Tibial nerve (tissue), 4 donors: ENCODE measurements around the gene GLIS2. TPM values are rescaled to one million over a fixed set of nuclear protein-coding genes. Genes with fewer than 3 reads are reported as not detected.
A peak's percentile ranks its signal among the peaks of the same experiment; 100 is the strongest.

ENCODE experiments used
- DNase-seq, 2 donors: peaks; one replicate each; pipeline ENCODE4 v3.0.0-alpha.2; 2019; ENCODE audit warnings: low spot score in 2 of 2
- H3K27ac ChIP-seq, 4 donors: fragments of 200-600 bp; sonication (generic) in 3 of 4; one replicate each; pipeline ENCODE4 v1.5.1; 2017 to 2019; ENCODE audit warnings: mild to moderate bottlenecking in 1 of 4
- H3K27me3 ChIP-seq, 2 donors: fragments of 200-600 bp; sonication (generic) in 1 of 2; one replicate each; pipeline versions ENCODE4 v1.5.1 to v1.6.0; 2017 to 2019
- H3K36me3 ChIP-seq, 3 donors: fragments of 200-600 bp; sonication (generic); one replicate each; pipeline ENCODE4 v1.5.1; 2018 to 2019
- H3K4me1 ChIP-seq, 4 donors: fragments of 200-600 bp; sonication (generic) in 3 of 4; one replicate each; pipeline ENCODE4 v1.5.1; 2017 to 2019
- H3K4me3 ChIP-seq, 4 donors: fragments of 200-600 bp; sonication (generic) in 3 of 4; one replicate each; pipeline ENCODE4 v1.5.1; 2017 to 2019; ENCODE audit warnings: mild to moderate bottlenecking in 1 of 4, moderate library complexity in 1 of 4
- H3K9me3 ChIP-seq, 4 donors: fragments of 200-600 bp; sonication (generic) in 3 of 4; one replicate each; pipeline ENCODE4 v1.5.1; 2017 to 2019
- CTCF ChIP-seq, 5 experiments: fragments of 200-600 bp in 3 of 5; fragments of 450-650 bp in 2 of 5; sonication (generic) in 3 of 5; IDR thresholded peaks; one replicate each; pipeline ENCODE4 v1.5.1; 2016 to 2019; ENCODE audit warnings: antibody characterized with exemption in 5 of 5, mild to moderate bottlenecking in 3 of 5, moderate library complexity in 2 of 5
- EP300 ChIP-seq, 2 donors: sonication (generic); formaldehyde crosslinking; IDR thresholded peaks; one replicate each; pipeline ENCODE4 v1.6.1; 2017; ENCODE audit warnings: antibody characterized with exemption in 2 of 2, mild to moderate bottlenecking in 1 of 2
- POLR2A ChIP-seq, 2 donors: fragments of 450-650 bp; IDR thresholded peaks; one replicate each; pipeline ENCODE4 v1.6.1; 2017; ENCODE audit warnings: antibody characterized with exemption in 2 of 2, mild to moderate bottlenecking in 2 of 2, moderate library complexity in 2 of 2
- WGBS, 2 donors: methylation state at CpG; one replicate each; pipeline ENCODE4 v1.1.5; 2018; 5-methylcytosine and 5-hydroxymethylcytosine counted together
- total RNA-seq, 4 donors: library from RNA; depleted of rRNA; stranded (reverse); fragments of >200 nt; gene quantifications; one replicate each; pipeline ENCODE4 v1.1.0, GENCODE V29; 2016

The GLIS2 gene
- total RNA-seq, 4 donors from 2014 or later: 9.0 to 11.1 (median 10.8) TPM

- WGBS, 2 donors: 31 to 34% methylated on average over 24 of the region's 24 CpGs
- H3K27me3 ChIP-seq: no peaks in the 10 kb centered on the region
- H3K36me3 ChIP-seq: peaks cover 0 to 21% (median 0%) of the 10 kb centered on the region in 3 donors
- no peak for TF ChIP-seq POLR2A (IDR thresholded peaks at IDR 0.05)
- TF ChIP-seq CTCF (IDR thresholded peaks at IDR 0.05): no peak
- H3K4me3 ChIP-seq: peak overlapping the region; percentile 71 to 98 (median 84)
- no peak for DNase-seq
- no peaks in the 10 kb centered on the region for H3K9me3 ChIP-seq
- peak overlapping the region; percentile 82 to 93 (median 88) for H3K27ac ChIP-seq
- peaks cover 0 to 58% (median 26%) of the 10 kb centered on the region in 4 donors for H3K4me1 ChIP-seq
Measured at GRCh38 chr16:4350365-4350786, 34.5 kb downstream of the GLIS2 start.

- Histone ChIP-seq H3K27ac (peak within 1 kb of the TSS; percentile 82 to 93 (median 88)), H3K4me1 (peaks cover 0 to 52% (median 25%) of the 10 kb centered on the region in 4 donors), H3K9me3 (no peaks in the 10 kb centered on the region), H3K4me3 (peak within 1 kb of the TSS; percentile 71 to 98 (median 84)), H3K27me3 (no peaks in the 10 kb centered on the region), H3K36me3 (peaks cover 0 to 21% (median 0%) of the 10 kb centered on the region in 3 donors)
- TF ChIP-seq CTCF (IDR thresholded peaks at IDR 0.05) (peak in 3 of 5 experiments; percentile 21 to 34 (median 24)), POLR2A (IDR thresholded peaks at IDR 0.05) (peak in 1 of 2 donors; percentile 54), EP300 (IDR thresholded peaks at IDR 0.05) (peak in 1 of 2 donors; percentile 69)
- WGBS, 2 donors: 1 to 2% methylated on average over 50 to 78 of the region's 81 CpGs
- peak; percentile 93 to 94 for DNase-seq
Measured at GRCh38 chr16:4350787-4351659, 35.2 kb downstream of the GLIS2 start, which contains the start of gene PAM16. TSS of gene PAM16 (minus strand) at chr16:4351321. CDS start at chr16:4351234, 87 bp downstream.

GRCh38 chr16:4351880-4352279 is 36.0 kb downstream of the GLIS2 start:
- Histone ChIP-seq H3K36me3 (peaks cover 0 to 26% (median 0%) of the 10 kb centered on the region in 3 donors), H3K4me1 (peaks cover 0 to 43% (median 22%) of the 10 kb centered on the region in 4 donors), H3K27ac (peak overlapping the region in 2 of 4 donors; percentile 5 to 93), H3K4me3 (no peak overlapping the region), H3K27me3 (no peaks in the 10 kb centered on the region), H3K9me3 (no peaks in the 10 kb centered on the region)
- WGBS, 2 donors: 79 to 82% methylated on average over 7 of the region's 7 CpGs
- TF ChIP-seq CTCF (IDR thresholded peaks at IDR 0.05) (no peak), EP300 (IDR thresholded peaks at IDR 0.05) (no peak), POLR2A (IDR thresholded peaks at IDR 0.05) (no peak)
- no peak for DNase-seq

- 85 to 88% methylated on average over 5 of the region's 5 CpGs for WGBS, 2 donors
- Histone ChIP-seq H3K9me3 (no peaks in the 10 kb centered on the region), H3K36me3 (peaks cover 0 to 33% (median 0%) of the 10 kb centered on the region in 3 donors), H3K4me3 (no peak overlapping the region), H3K4me1 (peaks cover 0 to 33% (median 16%) of the 10 kb centered on the region in 4 donors), H3K27ac (no peak overlapping the region), H3K27me3 (no peaks in the 10 kb centered on the region)
- no peak for DNase-seq
- no peak for TF ChIP-seq POLR2A (IDR thresholded peaks at IDR 0.05)
- TF ChIP-seq EP300 (IDR thresholded peaks at IDR 0.05): no peak
- no peak for TF ChIP-seq CTCF (IDR thresholded peaks at IDR 0.05)
Measured at GRCh38 chr16:4352843-4353242, 37.0 kb downstream of the GLIS2 start.

- no peak overlapping the region for H3K27ac ChIP-seq
- no peak for DNase-seq
- TF ChIP-seq CTCF (IDR thresholded peaks at IDR 0.05) (no peak), POLR2A (IDR thresholded peaks at IDR 0.05) (no peak), EP300 (IDR thresholded peaks at IDR 0.05) (no peak)
- H3K36me3 ChIP-seq: peaks cover 0 to 42% (median 0%) of the 10 kb centered on the region in 3 donors
- no peaks in the 10 kb centered on the region for H3K9me3 ChIP-seq
- H3K4me1 ChIP-seq: peaks cover 0 to 25% (median 11%) of the 10 kb centered on the region in 4 donors
- H3K27me3 ChIP-seq: no peaks in the 10 kb centered on the region
- 91 to 93% methylated on average over 4 of the region's 4 CpGs for WGBS, 2 donors
- H3K4me3 ChIP-seq: no peak overlapping the region
Measured at GRCh38 chr16:4353675-4354074, 37.8 kb downstream of the GLIS2 start.
